Measurements from ENCODE around the gene CD6.

- TF ChIP-seq CTCF (IDR thresholded peaks at IDR 0.05) (no peak), POLR2A (IDR thresholded peaks at IDR 0.05) (no peak)
These were observed 19.9 kb upstream of the CD6 start for GRCh38 chr11:60951606-60951903.

All from right lobe of liver (tissue), 4 donors.